OCI-LY7 (cell line): ENCODE measurements around the gene RPSA. TPM values are rescaled to one million over a fixed set of nuclear protein-coding genes. Genes with fewer than 3 reads are reported as not detected.

ENCODE experiments used
- Bru-seq: library from RNA; stranded (reverse); fragments of 400-500 nt; gene quantifications from one replicate; lab custom pipeline; 2021; lab: Mats Ljungman, UMichigan
- BruChase-seq, 2 experiments: library from RNA; stranded (reverse); fragments of 400-500 nt; gene quantifications; one replicate each; lab custom pipeline; 2021; lab: Mats Ljungman, UMichigan
- BruUV-seq: library from RNA; stranded (reverse); fragments of 400-500 nt; replicated peaks from 2 replicates; lab custom pipeline; 2021; lab: Mats Ljungman, UMichigan
- CTCF ChIA-PET: fragments of 300-600 bp; sonication (Branson Sonifier 250); formaldehyde crosslinking; loops from one replicate; lab custom pipeline; 2022; ENCODE audit warnings: antibody characterized with exemption; ENCODE audit not compliant: unreplicated experiment; lab: Charles Lee
- POLR2A ChIA-PET: fragments of 300-600 bp; sonication (Branson Sonifier 250); formaldehyde crosslinking; loops from one replicate; lab custom pipeline; 2022; ENCODE audit warnings: antibody characterized with exemption; lab: Charles Lee
- DNase-seq: peaks from one replicate; pipeline ENCODE4 v3.0.0-alpha.2; 2015; ENCODE audit warnings: low spot score
- H2AFZ ChIP-seq: fragments of 200-600 bp; sonication (generic), shearing (Covaris generic); 2 replicates; pipeline ENCODE4 v1.6.1; 2014; ENCODE audit warnings: mild to moderate bottlenecking, antibody characterized with exemption, low read length, moderate library complexity
- H3K27ac ChIP-seq: fragments of 200-600 bp; sonication (generic); 2 replicates; pipeline ENCODE4 v1.5.1; 2014; ENCODE audit warnings: mixed run types, low read depth, mild to moderate bottlenecking, moderate library complexity, low read length, inconsistent platforms; ENCODE audit not compliant: poor library complexity, severe bottlenecking
- H3K36me3 ChIP-seq: fragments of 200-600 bp; sonication (generic); 2 replicates; pipeline ENCODE4 v1.6.1; 2014; ENCODE audit warnings: mild to moderate bottlenecking, antibody characterized with exemption, low read length, moderate library complexity, mixed read lengths; ENCODE audit not compliant: insufficient read depth
- H3K4me1 ChIP-seq: fragments of 200-600 bp; sonication (generic); 2 replicates; pipeline ENCODE4 v1.5.1; 2014; ENCODE audit warnings: mild to moderate bottlenecking, low read length; ENCODE audit not compliant: insufficient read depth, poor library complexity, severe bottlenecking
- H3K4me2 ChIP-seq: fragments of 200-600 bp; sonication (generic); 2 replicates; pipeline ENCODE4 v1.6.1; 2014; ENCODE audit warnings: mild to moderate bottlenecking, low read length
- H3K4me3 ChIP-seq: fragments of 200-600 bp; sonication (generic); 2 replicates; pipeline ENCODE4 v1.5.1; 2014; ENCODE audit warnings: mild to moderate bottlenecking, low read depth, low read length; ENCODE audit not compliant: poor library complexity, severe bottlenecking
- H3K79me2 ChIP-seq: fragments of 200-600 bp; sonication (generic); 2 replicates; pipeline ENCODE4 v1.6.1; 2016; ENCODE audit warnings: low read depth, mild to moderate bottlenecking, low read length, moderate library complexity, mixed read lengths; ENCODE audit not compliant: insufficient read depth
- H3K9me2 ChIP-seq: fragments of 200-600 bp; sonication (generic); 2 replicates; pipeline ENCODE4 v1.6.1; 2016; ENCODE audit warnings: mild to moderate bottlenecking, low read length, mixed read lengths; ENCODE audit not compliant: insufficient read depth
- H3K9me3 ChIP-seq: fragments of 200-600 bp; sonication (generic); 2 replicates; pipeline ENCODE4 v1.6.1; 2014; ENCODE audit warnings: mild to moderate bottlenecking, mixed run types, low read length, mixed read lengths
- H4K20me1 ChIP-seq: fragments of 200-600 bp; sonication (generic); 2 replicates; pipeline ENCODE4 v1.6.1; 2014; ENCODE audit warnings: mild to moderate bottlenecking, antibody characterized with exemption, low read length, moderate library complexity, mixed read lengths; ENCODE audit not compliant: insufficient read depth
- EZH2phosphoT487 ChIP-seq: fragments of 200-600 bp; sonication (generic); IDR thresholded peaks from 2 replicates; pipeline ENCODE4 v1.6.1; 2018; ENCODE audit warnings: low read depth, borderline replicate concordance, mild to moderate bottlenecking, mixed run types, antibody characterized with exemption, low read length, moderate library complexity, mixed read lengths
- intact Hi-C: fragments of 100-400 bp; cut with micrococcal nuclease; formaldehyde crosslinking; loops from one replicate; pipeline ENCODE4 v1.10.0; 2022; ENCODE audit not compliant: unreplicated experiment
- long read RNA-seq: library from polyadenylated mRNA; stranded (forward); transcript quantifications from one replicate; pipeline ENCODE4 v2.0.0, GENCODE V29; 2022
- total RNA-seq, 2 experiments: library from RNA; depleted of rRNA in 1 of 2; stranded (reverse); fragments of >200 nt in 1 of 2; shearing (Covaris generic) in 1 of 2; gene quantifications; 2 replicates each; pipeline ENCODE4 v1.2.3, GENCODE V29; 2014 to 2022
- TF ChIP-seq, protein P1 (sequence below): fragments of 200-600 bp; sonication (generic); conservative IDR thresholded peaks from 2 replicates; pipeline ENCODE4 v1.5.1; 2014; ENCODE audit warnings: mild to moderate bottlenecking, antibody characterized with exemption, low read length, moderate library complexity, mixed read lengths

Gene RPSA
- total RNA-seq (2014; rRNA removed; shearing (Covaris generic)) = 2,776 and 2,813 TPM in 2 replicates
- total RNA-seq (2022) = 1,952 and 2,115 TPM in 2 replicates
- Bru-seq, nascent RNA = percentile 100 among the genes with signal in this experiment
- percentile 100 among the genes with signal in this experiment for BruChase-seq, experiment 1, labeled RNA remaining after a 6-hour chase
- percentile 99 among the genes with signal in this experiment for BruChase-seq, experiment 2, labeled RNA remaining after a 2-hour chase
- long read RNA-seq, transcript RPSA-207 (5 exons, 1,227 nt) = minor isoform, 17 of 344 reads
- long read RNA-seq, transcript RPSA-201 (7 exons, 1,171 nt) = major isoform, 171 of 344 reads
- long read RNA-seq, partial matches to known transcripts = 133 of 344 reads
- long read RNA-seq, other reads (novel, unspliced or antisense) = 20 of 344 reads

- BruUV-seq = TSS peak; percentile 74
Measured at GRCh38 chr3:39406368-39407258, at the start of gene RPSA. Gene RPSA, plus strand, starts transcription at chr3:39406720. Its CDS starts 934 bp downstream, at chr3:39407654.

GRCh38 chr3:39358333-39358732 lies 48.2 kb upstream of the RPSA start:
- no peaks in the 10 kb centered on the region for H3K9me2 ChIP-seq
- no TSS peak for BruUV-seq
- DNase-seq = no peak
- intact Hi-C loops = no loop called here
- TF ChIP-seq EZH2phosphoT487 = no peak
- TF ChIP-seq, protein P1, sequence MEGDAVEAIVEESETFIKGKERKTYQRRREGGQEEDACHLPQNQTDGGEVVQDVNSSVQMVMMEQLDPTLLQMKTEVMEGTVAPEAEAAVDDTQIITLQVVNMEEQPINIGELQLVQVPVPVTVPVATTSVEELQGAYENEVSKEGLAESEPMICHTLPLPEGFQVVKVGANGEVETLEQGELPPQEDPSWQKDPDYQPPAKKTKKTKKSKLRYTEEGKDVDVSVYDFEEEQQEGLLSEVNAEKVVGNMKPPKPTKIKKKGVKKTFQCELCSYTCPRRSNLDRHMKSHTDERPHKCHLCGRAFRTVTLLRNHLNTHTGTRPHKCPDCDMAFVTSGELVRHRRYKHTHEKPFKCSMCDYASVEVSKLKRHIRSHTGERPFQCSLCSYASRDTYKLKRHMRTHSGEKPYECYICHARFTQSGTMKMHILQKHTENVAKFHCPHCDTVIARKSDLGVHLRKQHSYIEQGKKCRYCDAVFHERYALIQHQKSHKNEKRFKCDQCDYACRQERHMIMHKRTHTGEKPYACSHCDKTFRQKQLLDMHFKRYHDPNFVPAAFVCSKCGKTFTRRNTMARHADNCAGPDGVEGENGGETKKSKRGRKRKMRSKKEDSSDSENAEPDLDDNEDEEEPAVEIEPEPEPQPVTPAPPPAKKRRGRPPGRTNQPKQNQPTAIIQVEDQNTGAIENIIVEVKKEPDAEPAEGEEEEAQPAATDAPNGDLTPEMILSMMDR = no peak
- no peaks in the 10 kb centered on the region for H3K36me3 ChIP-seq
- CTCF ChIA-PET = no interaction called here
- no peak overlapping the region for H3K4me3 ChIP-seq
- H3K27ac ChIP-seq = no peak overlapping the region
- no peak overlapping the region for H2AFZ ChIP-seq
- H3K4me1 ChIP-seq = no peaks in the 10 kb centered on the region
- POLR2A ChIA-PET = no interaction called here
- no peak overlapping the region for H3K4me2 ChIP-seq
- no peaks in the 10 kb centered on the region for H3K9me3 ChIP-seq
- no peaks in the 10 kb centered on the region for H3K79me2 ChIP-seq
- H4K20me1 ChIP-seq = no peaks in the 10 kb centered on the region

More at GRCh38 chr3:39406368-39407258, at the start of gene RPSA:
- peak within 1 kb of the TSS; percentile 100 for H3K4me3 ChIP-seq
- H3K27ac ChIP-seq = peak within 1 kb of the TSS; percentile 78
- H3K9me3 ChIP-seq = no peaks in the 10 kb centered on the region
- intact Hi-C loops = loop anchor here (1.0 to 5.0 kb wide), 3 partner anchors 18 to 906 kb away; partner anchors contain the start of gene SLC25A38
- POLR2A ChIA-PET = interaction anchor here (1.0 to 9.1 kb wide), 6 partner anchors 9 to 40 kb away, joined by 3 to 85 read pairs (median 4); no protein-coding TSS in a partner anchor
- peaks cover 60% of the 10 kb centered on the region for H3K36me3 ChIP-seq
- peak within 1 kb of the TSS; percentile 99 for H3K4me2 ChIP-seq
- H2AFZ ChIP-seq = peak within 1 kb of the TSS; percentile 95
- H3K4me1 ChIP-seq = peaks cover 45% of the 10 kb centered on the region
- no peaks in the 10 kb centered on the region for H3K9me2 ChIP-seq
- TF ChIP-seq, protein P1 = peak; percentile 65
- TF ChIP-seq EZH2phosphoT487 = no peak
- CTCF ChIA-PET = interaction anchor here (1.1 to 2.8 kb wide), 2 partner anchors 19 to 20 kb away, joined by 3 to 11 read pairs; no protein-coding TSS in a partner anchor
- DNase-seq = peak; percentile 99
- H4K20me1 ChIP-seq = peaks cover 38% of the 10 kb centered on the region
- peaks cover 47% of the 10 kb centered on the region for H3K79me2 ChIP-seq
